T-helper 1 cell treated with Interleukin-12 subunit alpha and Interleukin-12 subunit beta and Interleukin-4 antibody, amounts not matched to agents 30 ng/mL and 1 ng/mL, for 36 hours (primary cell): Measurements from ENCODE around the gene ARAP1. TPM values are rescaled to one million over a fixed set of nuclear protein-coding genes. Genes with fewer than 3 reads are reported as not detected.

ENCODE experiments used
- intact Hi-C: fragments of 100-400 bp; cut with micrococcal nuclease; formaldehyde crosslinking; loops from one replicate; pipeline ENCODE4 v1.15.1; 2024
- total RNA-seq: library from RNA; stranded (reverse); gene quantifications from 2 replicates; pipeline ENCODE4 v1.2.3, GENCODE V29; 2022

The ARAP1 gene
- total RNA-seq, 1 donor from 2014 or later: 111 TPM

DNA sequence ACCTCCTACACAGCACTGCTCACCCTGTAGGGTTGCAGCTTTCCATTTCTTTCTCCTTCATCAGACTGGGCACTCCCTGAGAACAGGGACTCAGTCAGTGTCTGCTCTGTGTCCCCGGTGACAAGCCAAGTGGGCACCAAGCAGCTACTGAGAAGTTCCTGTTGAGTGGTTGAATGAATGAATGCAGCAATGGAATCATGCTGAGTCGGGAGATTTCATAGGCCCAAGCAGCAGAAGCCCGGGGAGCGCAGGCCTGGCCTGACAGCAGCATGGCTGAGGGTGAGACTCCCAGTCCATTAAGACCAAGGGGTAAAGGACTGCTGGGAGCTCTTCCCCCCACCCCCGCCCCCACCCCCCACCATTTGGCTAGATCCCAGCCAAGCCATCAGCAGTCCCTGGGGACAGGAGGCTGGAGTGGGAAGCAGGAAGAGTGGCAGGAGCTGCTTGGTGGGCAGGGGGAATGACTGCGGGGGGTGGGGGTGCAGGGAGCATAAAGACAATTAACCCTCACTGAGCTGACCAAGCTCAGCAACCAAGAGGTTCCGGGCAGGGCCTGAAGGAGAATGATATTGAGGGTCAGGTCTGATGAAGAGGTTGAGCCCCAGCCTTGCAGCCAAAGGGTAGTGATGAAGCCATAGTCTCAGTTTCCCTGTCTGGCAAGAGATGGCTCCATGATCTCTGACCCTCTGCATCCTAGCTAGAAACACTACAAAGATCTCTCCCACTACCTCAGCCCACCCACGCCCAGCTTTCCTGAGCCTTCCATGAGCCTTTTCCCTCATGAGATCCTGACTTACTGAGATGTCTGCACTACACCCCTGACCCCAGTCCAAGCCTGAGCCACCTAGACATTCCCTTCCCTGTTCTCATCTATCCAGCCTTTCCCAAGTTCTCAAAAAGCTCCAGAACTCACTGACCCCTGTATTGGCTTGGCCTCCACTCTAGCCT, 80.8 kb downstream of the ARAP1 start:
- intact Hi-C loops: no loop called here

DNA sequence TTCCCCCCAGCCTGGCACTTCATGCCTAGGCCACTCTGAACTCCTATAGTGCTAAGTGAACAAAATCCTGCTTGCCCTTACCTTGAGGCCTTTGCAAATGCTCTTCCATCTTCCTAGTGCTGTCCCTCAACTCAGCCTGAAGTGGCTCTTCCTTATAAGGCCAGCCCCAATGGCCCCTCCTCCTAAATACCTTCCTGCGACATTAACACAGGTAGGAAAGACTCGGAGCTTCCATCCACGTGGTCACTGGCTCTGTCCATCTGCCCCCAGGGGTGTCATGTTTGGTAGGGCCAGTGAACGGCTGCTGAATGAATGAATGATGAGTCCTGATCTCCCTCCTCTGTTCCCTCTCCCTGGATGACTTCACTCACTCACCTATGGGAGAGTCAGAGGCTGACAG, 82.2 kb downstream of the ARAP1 start:
- intact Hi-C loops: no loop called here

- intact Hi-C loops: no loop called here
Measured at GRCh38 chr11:72669527-72669926, 82.7 kb downstream of the ARAP1 start.

DNA sequence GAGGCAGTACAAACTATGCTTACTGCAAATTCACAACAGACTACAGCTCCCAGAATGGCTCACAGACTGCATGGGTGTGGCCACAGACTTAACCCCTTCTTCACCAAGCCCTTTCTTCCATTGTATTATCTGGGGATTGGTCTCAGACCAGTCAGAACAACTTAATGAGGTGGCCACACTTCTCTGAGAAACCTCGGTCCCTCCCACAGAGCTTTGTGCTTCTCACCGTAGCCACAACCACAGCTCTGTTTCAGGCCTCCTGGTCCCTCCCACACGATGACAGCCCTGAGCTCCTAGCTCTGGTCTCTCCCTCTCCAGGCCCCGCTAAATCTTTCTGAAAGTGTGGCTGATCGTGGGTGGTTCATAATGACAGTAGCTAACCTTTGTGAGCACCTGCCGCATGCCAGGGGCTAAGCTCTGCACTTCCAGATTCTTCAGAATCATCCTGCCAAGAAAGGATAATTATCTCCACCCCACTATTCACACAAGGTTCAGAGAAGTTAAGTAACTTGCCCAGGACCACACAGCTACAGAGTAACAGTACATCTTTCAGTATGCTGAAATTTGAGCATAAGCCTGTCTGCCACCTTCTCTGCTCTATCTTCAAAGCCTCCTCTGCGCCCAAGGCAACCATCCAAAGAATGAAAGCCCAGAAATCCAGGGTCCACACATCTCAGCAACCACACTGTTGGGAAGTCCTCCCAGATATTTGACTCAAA, 83.4 kb downstream of the ARAP1 start:
- intact Hi-C loops: loop anchor here (1.0 kb wide), 1 partner anchor 14 kb away; no protein-coding TSS in a partner anchor

DNA sequence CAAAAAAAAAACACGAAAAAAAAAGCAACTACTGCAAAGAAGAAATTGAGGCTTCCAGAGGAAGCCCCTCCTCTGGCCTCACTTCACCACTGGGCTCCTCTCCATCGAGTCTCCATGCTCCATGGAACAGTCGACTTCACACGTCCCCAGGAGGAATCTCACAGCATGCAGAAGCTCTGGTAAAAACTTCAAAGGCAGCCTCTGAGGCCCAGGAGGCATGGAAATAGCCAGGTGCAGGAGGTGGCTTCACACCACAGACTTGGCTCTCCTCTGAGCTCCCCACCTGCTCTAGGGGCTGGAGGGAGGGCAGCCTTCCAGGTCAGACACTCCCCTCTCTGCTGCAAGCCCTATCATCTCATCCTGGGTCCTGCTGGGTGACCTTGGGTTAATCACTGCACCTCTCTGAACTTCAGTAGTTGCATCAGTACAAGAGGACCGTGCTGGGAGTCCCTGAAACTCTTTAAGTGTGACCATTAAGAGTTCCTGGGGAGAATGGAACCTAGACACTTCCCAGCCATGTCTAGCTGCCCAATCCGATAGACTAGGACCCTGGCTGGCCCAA, 86.2 kb downstream of the ARAP1 start:
- intact Hi-C loops: no loop called here

GRCh38 chr11:72662036-72662435, 90.2 kb downstream of the ARAP1 start:
- intact Hi-C loops: no loop called here

GRCh38 chr11:72661486-72661885, 90.7 kb downstream of the ARAP1 start:
- intact Hi-C loops: no loop called here

GRCh38 chr11:72658989-72659640, 93.1 kb downstream of the ARAP1 start:
- intact Hi-C loops: no loop called here

DNA sequence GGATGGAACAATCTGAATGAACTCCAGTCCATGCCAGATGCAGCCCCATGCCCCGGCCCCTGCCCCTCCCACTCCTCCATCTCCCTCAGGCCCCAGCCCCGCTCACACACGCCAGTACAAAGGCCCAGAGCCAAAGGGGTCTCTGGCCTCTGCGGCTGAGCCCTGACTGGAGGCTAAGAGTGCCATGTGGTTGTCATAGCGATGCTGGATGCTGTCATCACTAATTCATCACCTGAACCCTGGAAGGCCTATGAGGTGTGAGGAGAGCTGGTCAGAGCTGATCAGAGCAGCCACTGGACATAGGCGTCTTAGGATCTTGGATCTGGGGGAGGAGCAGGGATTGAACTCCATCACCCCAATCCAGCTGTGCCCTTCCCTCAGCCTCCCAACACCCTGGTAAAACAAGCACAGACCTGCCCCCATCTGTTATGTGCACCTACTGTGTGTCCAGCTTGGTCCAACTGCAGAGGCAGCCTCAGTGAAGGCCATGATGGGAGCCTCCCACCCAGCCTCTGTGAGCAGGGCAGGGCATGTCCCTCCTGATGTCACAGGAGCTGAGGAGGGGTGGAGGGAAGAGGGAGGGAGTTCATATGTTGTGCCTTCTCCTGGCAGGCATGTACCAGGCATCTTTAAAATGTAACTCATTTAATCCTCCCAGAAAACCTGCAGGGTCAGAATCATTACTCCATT, 94.7 kb downstream of the ARAP1 start:
- intact Hi-C loops: no loop called here

DNA sequence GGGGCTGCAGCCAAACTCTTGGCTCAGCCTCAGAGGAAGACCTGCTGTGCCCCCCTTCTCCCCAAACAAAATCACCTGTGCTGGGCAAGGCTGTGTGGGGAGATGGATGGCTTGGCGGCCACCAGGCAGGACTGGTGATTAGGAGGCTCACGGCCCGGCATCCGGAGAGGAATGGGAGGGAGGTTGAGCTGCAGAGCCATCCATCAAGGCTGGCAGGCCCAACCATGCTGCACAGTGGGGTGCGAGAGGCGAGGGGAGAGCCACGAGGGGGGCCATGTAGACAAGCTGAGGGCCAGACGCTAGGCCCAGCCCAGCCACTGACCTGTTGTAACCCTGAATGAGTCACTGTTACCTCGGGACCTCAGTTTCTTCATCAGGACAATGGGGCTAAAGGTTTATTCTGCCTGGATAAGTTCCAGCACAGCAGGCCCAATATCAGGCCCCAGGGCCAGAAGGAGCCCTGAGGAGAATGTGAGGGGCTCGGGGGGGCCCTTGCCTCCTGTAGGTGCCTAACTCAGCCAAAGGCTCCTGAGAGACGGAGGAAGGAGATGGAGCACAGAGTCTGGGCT, 96.2 kb downstream of the ARAP1 start:
- intact Hi-C loops: no loop called here

DNA sequence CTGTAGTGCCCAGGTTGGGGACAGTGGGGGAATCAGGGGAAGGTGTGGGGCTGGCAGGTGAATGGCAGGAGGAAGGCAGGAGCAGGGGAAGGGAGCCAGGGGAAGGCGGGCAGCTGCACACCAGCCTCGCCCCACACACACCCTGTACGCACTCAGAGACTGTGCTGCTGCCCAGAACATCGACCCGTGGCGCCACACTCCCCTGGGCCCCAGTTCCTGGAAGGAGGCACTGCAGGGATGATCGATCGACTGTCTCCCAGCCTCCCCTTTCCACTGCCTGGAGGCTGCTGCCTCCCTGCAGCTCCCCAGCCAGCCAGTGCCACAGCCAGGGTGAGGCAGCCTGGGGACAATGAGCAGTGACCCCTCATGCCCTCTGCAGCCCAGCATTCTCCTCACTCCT, 97.2 kb downstream of the ARAP1 start:
- intact Hi-C loops: no loop called here

DNA sequence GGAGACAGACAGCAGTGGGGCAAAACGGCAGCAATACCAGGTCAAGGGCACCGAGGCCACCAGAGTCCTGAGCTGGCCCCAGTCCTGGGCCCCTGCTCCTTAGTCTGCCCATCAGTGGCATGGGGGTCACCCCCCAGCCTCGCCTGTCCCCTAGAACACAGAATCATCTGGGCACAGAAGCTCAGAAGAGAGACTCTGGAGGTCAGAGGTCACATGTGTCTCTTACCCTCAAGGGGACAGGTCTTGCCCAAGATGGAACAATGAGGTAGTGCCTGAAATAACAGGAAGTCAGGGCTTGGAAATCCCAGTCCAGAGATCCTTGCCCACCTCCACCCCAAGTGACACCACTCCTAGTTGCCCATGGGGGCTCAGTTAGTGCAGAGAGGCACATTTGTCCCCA, 98.6 kb downstream of the ARAP1 start:
- intact Hi-C loops: no loop called here

GRCh38 chr11:72652873-72653630, 99.2 kb downstream of the ARAP1 start:
- intact Hi-C loops: no loop called here

- intact Hi-C loops: no loop called here
Measured at GRCh38 chr11:72652133-72652532, 100.1 kb downstream of the ARAP1 start.

DNA sequence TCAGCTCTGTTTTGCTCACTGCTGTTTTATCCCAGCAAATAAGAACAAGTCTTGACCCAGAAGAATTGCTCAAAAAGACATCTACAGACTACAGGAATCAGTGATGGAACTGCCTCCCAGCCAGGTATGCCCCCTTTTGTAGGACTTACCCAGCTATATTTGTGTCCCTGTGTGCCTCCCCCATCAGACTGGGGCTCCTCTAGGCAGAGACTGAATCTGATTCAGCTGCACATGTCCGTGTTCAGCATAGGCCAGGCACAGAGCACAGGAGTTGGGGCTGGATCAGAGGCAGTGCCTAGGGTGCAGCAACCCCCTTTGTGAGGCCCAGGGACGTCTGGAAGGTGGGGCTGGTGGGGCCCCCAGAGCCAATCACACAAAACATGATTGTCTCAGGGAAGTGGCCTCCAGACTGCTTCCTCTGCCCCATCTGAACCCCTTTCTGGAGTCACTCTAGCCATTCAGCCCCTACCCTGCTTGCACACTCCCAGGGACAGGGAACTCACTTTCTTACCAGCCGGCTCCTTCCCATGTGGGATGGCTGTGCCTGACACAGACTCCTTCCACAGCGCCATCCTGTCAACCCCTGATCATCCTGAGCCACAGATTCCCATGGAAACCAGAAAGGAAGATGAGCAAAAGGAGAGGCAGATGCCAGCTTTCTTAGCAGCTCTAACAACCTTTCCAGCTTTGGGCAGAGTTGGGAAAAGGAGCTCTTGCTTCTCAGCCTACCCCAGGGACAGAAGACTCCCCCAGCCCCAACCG, 102.8 kb downstream of the ARAP1 start:
- intact Hi-C loops: no loop called here

- intact Hi-C loops: no loop called here
Measured at GRCh38 chr11:72648384-72649136, 103.6 kb downstream of the ARAP1 start.

DNA sequence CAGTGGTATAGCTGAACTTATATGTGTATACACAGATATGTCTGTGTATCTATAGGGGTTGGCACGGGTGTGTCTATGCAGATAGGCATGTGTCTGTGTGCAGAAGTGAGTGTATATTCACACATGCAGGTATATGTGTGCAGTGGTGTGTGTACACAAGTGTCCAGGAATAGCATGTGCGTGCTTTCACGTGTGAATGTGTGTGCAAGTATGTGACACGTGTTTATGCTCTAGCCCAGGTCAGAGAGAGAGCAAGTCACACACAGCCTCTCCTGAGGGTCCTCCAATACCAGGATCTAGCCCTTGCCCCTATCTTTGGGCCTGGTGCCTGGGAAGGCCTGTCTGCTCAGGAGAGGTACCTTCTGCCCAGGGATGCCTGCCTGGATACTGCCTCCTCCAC, 104.3 kb downstream of the ARAP1 start:
- intact Hi-C loops: no loop called here

DNA sequence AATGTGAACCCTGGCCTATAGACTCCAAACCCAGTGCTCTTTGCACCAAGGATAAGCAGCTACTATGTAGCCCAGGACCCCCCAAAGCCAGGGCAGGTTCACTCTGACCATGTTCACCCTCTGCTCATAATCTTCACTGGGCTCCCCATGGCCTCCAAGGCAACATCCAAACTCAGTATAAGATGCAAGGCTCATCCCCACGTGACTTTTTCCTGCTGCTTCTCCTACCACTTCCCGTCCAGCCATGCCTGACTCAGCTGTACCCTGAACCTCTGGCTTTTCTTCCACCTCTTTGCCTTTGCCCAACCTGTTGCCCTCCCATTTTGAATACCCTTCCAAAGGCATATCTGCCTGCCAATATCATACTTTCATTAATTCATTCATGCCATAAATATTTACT, 105.7 kb downstream of the ARAP1 start:
- intact Hi-C loops: no loop called here
